Measurements from ENCODE around the gene GLT8D2.

The GLT8D2 gene

DNA sequence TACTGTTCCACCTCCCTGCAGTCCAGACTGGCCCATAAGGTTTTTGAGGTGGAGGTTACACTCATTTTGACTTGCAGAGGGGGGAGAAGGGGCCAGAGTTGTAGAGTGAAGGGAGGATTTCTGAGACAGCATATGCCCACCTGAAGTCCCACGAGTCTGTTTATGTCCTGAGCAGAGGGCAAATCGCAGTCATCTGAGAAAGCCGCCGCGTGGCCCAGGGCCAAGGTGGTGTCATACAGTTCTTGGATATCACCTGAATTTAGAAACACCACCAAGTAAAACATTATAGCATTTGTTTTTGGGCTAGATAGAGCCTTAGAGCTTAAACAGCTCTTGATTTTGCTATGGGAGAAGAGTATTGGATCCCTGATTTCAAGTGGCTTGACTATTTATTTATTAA lies 53.4 kb downstream of the GLT8D2 start:
- no peak overlapping the region for H3K4me2 ChIP-seq (ENCODE audit: low read length)
- H3K4me1 ChIP-seq (ENCODE audit: control insufficient read depth, low read length) = no peaks in the 10 kb centered on the region
- H3K9me2 ChIP-seq (replicated peaks; ENCODE audit: control insufficient read depth, low read length) = no peaks in the 10 kb centered on the region
- no peaks in the 10 kb centered on the region for H4K20me1 ChIP-seq (ENCODE audit: control insufficient read depth, insufficient read depth, low read depth, low read length)
- H3F3A ChIP-seq (ENCODE audit: control insufficient read depth, insufficient read depth) = no peaks in the 10 kb centered on the region
- no peaks in the 10 kb centered on the region for H3K79me2 ChIP-seq (ENCODE audit: control insufficient read depth, low read length)
- H3K36me3 ChIP-seq (ENCODE audit: control insufficient read depth, low read length) = no peaks in the 10 kb centered on the region
- H3K27me3 ChIP-seq (ENCODE audit: control insufficient read depth, low read length) = peaks cover 21% of the 10 kb centered on the region
- no peak overlapping the region for H3K27ac ChIP-seq (ENCODE audit: low read depth, low read length)
- TF ChIP-seq EZH2phosphoT487 (IDR thresholded peaks at IDR 0.05; ENCODE audit: borderline replicate concordance, low read length) = no peak
- TF ChIP-seq, protein P1, sequence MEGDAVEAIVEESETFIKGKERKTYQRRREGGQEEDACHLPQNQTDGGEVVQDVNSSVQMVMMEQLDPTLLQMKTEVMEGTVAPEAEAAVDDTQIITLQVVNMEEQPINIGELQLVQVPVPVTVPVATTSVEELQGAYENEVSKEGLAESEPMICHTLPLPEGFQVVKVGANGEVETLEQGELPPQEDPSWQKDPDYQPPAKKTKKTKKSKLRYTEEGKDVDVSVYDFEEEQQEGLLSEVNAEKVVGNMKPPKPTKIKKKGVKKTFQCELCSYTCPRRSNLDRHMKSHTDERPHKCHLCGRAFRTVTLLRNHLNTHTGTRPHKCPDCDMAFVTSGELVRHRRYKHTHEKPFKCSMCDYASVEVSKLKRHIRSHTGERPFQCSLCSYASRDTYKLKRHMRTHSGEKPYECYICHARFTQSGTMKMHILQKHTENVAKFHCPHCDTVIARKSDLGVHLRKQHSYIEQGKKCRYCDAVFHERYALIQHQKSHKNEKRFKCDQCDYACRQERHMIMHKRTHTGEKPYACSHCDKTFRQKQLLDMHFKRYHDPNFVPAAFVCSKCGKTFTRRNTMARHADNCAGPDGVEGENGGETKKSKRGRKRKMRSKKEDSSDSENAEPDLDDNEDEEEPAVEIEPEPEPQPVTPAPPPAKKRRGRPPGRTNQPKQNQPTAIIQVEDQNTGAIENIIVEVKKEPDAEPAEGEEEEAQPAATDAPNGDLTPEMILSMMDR (IDR thresholded peaks at IDR 0.05; ENCODE audit: low read depth, low read length, poor library complexity, severe bottlenecking) = no peak
- no peaks in the 10 kb centered on the region for H3K9me3 ChIP-seq (ENCODE audit: control insufficient read depth, insufficient read depth, low read length)
- no peak overlapping the region for H3K4me3 ChIP-seq (ENCODE audit: low read length)

DNA sequence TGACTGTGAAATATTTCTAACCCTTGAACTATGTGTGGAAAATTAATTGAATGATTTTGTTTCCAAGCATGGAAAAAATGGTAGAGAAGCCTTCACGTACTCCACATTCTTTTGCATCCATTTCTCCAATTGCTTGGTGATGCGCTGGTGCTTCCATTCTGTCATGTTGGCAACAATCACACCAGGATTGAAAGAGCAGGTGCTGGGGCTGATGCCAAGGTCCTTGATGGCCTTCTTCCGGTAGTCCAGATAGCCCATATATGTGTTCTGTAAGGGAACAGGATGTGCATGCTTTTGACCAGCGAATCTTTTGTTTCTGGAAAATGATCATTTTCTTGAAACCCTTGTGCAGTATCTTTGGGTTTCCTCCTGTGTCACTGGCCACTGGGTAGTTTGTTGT lies 55.8 kb downstream of the GLT8D2 start:
- H3K9me2 ChIP-seq (replicated peaks; ENCODE audit: control insufficient read depth, low read length) = no peaks in the 10 kb centered on the region
- H4K20me1 ChIP-seq (ENCODE audit: control insufficient read depth, insufficient read depth, low read depth, low read length) = peaks cover 2% of the 10 kb centered on the region; the same call in 1 of the 2 replicates
- H3F3A ChIP-seq (ENCODE audit: control insufficient read depth, insufficient read depth) = 0 out of 2 replicates have a peak, but pooled peaks cover 5% of the 10 kb centered on the region
- no peaks in the 10 kb centered on the region for H3K4me1 ChIP-seq (ENCODE audit: control insufficient read depth, low read length)
- H3K79me2 ChIP-seq (ENCODE audit: control insufficient read depth, low read length) = no peaks in the 10 kb centered on the region
- peaks cover 2% of the 10 kb centered on the region for H3K36me3 ChIP-seq (ENCODE audit: control insufficient read depth, low read length)
- H3K4me3 ChIP-seq (ENCODE audit: low read length) = no peak overlapping the region
- peaks cover 11% of the 10 kb centered on the region for H3K27me3 ChIP-seq (ENCODE audit: control insufficient read depth, low read length)
- no peak overlapping the region for H3K4me2 ChIP-seq (ENCODE audit: low read length)
- no peak overlapping the region for H3K27ac ChIP-seq (ENCODE audit: low read depth, low read length)
- TF ChIP-seq EZH2phosphoT487 (IDR thresholded peaks at IDR 0.05; ENCODE audit: borderline replicate concordance, low read length) = no peak
- TF ChIP-seq, protein P1 (IDR thresholded peaks at IDR 0.05; ENCODE audit: low read depth, low read length, poor library complexity, severe bottlenecking) = no peak
- no peaks in the 10 kb centered on the region for H3K9me3 ChIP-seq (ENCODE audit: control insufficient read depth, insufficient read depth, low read length)

GRCh38 chr12:103986829-103987228 lies 63.2 kb downstream of the GLT8D2 start:
- Histone ChIP-seq H3K36me3 (ENCODE audit: control insufficient read depth, low read length) (peaks cover 53% of the 10 kb centered on the region), H3K27ac (ENCODE audit: low read depth, low read length) (no peak overlapping the region), H3K79me2 (ENCODE audit: control insufficient read depth, low read length) (no peaks in the 10 kb centered on the region), H3K4me2 (ENCODE audit: low read length) (no peak overlapping the region), H3F3A (ENCODE audit: control insufficient read depth, insufficient read depth) (0 out of 2 replicates have a peak, but pooled peaks cover 6% of the 10 kb centered on the region), H3K4me3 (ENCODE audit: low read length) (no peak overlapping the region), H3K4me1 (ENCODE audit: control insufficient read depth, low read length) (no peaks in the 10 kb centered on the region), H3K9me2 (replicated peaks; ENCODE audit: control insufficient read depth, low read length) (no peaks in the 10 kb centered on the region), H3K9me3 (ENCODE audit: control insufficient read depth, insufficient read depth, low read length) (no peaks in the 10 kb centered on the region), H4K20me1 (ENCODE audit: control insufficient read depth, insufficient read depth, low read depth, low read length) (peaks cover 4% of the 10 kb centered on the region; the same call in 1 of the 2 replicates), H3K27me3 (ENCODE audit: control insufficient read depth, low read length) (no peaks in the 10 kb centered on the region)
- no peak for TF ChIP-seq EZH2phosphoT487 (IDR thresholded peaks at IDR 0.05; ENCODE audit: borderline replicate concordance, low read length)
- TF ChIP-seq, protein P1 (IDR thresholded peaks at IDR 0.05; ENCODE audit: low read depth, low read length, poor library complexity, severe bottlenecking) = no peak

Data from DOHH2 (cell line).